ENCODE measurements around the gene CACNA1S. TPM values are rescaled to one million over a fixed set of nuclear protein-coding genes. Genes with fewer than 3 reads are reported as not detected.

The CACNA1S gene
- polyA plus RNA-seq, 1 experiment: not detected

DNA sequence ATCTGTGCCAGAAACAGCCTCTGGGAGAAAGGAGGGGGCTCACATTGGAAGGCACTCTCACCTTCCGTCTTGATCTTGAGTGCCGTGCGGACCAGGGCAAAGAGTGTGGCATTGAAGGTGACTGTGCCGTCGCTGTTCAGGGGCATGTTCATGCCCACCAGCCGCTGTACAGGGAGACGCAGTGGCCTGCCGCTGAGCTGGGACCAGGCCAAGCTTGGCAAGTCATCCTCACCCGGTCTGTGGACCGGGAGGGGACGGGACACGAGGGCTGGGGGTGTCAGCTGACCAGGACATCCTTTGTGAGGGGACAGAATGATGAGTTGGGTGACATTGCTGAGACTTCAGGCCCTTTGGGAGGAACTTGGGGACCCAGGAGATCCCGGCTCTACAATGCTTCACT is 63.7 kb downstream of the CACNA1S start:
- ChIA-PET POLR2A (no interaction called here), CTCF (interaction anchor here (1.2 to 1.7 kb wide), 2 partner anchors 30 to 77 kb away, joined by 4 to 7 read pairs; no protein-coding TSS in a partner anchor)
- peaks cover 7% of the 10 kb centered on the region for H3K27me3 ChIP-seq (ENCODE audit: control insufficient read depth, insufficient read depth, low read length)
- H3K4me3 ChIP-seq (ENCODE audit: low read depth, low read length): no peak overlapping the region
- H3K36me3 ChIP-seq (ENCODE audit: control insufficient read depth, insufficient read depth, low read length): no peaks in the 10 kb centered on the region
- TF ChIP-seq, protein P1, sequence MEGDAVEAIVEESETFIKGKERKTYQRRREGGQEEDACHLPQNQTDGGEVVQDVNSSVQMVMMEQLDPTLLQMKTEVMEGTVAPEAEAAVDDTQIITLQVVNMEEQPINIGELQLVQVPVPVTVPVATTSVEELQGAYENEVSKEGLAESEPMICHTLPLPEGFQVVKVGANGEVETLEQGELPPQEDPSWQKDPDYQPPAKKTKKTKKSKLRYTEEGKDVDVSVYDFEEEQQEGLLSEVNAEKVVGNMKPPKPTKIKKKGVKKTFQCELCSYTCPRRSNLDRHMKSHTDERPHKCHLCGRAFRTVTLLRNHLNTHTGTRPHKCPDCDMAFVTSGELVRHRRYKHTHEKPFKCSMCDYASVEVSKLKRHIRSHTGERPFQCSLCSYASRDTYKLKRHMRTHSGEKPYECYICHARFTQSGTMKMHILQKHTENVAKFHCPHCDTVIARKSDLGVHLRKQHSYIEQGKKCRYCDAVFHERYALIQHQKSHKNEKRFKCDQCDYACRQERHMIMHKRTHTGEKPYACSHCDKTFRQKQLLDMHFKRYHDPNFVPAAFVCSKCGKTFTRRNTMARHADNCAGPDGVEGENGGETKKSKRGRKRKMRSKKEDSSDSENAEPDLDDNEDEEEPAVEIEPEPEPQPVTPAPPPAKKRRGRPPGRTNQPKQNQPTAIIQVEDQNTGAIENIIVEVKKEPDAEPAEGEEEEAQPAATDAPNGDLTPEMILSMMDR (IDR thresholded peaks at IDR 0.05; ENCODE audit: insufficient read depth, low read depth, low read length): no peak
- DNase-seq (ENCODE audit: low read depth): no peak

DNA sequence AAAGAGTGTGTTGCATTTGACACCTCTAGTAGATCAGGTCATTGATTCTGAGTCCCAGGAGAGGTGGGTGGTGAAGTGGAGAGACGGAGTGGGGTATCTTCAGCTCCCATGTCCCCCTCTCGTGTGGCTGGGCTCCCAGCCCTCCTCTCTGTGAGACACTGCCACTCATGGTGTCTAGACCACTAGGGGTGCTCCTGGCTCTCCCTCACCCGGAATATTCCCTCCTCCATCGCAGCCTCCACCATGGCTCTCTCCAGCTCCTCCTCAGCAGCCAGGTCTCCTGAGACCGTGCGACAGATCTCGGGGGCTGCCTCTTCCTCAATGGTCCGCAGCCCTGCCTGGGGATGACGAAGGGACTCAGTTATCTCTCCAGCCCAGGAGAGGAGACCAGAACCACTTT is 68.1 kb downstream of the CACNA1S start:
- H3K27me3 ChIP-seq (ENCODE audit: control insufficient read depth, insufficient read depth, low read length): peaks cover 9% of the 10 kb centered on the region
- no peaks in the 10 kb centered on the region for H3K36me3 ChIP-seq (ENCODE audit: control insufficient read depth, insufficient read depth, low read length)
- DNase-seq (ENCODE audit: low read depth): no peak
- H3K4me3 ChIP-seq (ENCODE audit: low read depth, low read length): no peak overlapping the region
- TF ChIP-seq, protein P1 (IDR thresholded peaks at IDR 0.05; ENCODE audit: insufficient read depth, low read depth, low read length): no peak
- ChIA-PET POLR2A (no interaction called here), CTCF (interaction anchor here (0.6 to 1.7 kb wide), 6 partner anchors 8 to 428 kb away, joined by 3 to 4 read pairs (median 3); no protein-coding TSS in a partner anchor)

DNA sequence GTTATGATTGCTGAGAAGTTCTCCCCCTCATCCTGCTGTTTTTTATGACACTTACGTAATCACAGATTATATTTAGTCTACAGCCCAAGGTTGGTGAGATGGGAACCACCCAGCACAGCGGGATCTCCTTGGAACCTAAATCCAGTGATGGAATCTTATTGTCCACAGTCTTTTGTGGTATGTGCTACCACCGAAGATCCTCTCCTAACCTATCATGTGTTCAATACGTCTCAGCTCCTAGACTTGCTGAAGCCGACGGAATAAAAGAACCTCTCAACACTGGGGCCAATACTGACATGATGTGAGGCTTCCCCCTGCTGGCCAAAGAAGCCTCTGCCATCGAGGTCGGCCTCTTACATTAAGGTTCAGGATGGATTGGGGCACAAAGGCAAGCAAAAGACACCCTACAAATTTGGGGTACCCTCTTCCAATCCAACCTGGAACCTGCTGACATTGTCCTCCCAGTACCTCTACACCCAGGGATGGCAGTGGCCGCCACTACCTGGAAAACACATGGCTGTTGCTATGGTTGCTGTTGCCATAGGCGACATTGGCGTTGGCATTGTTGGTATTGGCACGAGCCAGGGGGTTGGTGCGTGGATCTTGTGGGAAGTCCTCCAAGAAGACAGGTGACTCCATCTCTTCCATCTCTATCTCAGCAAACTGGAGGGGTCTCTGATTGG is 69.3 kb downstream of the CACNA1S start:
- ChIA-PET POLR2A (no interaction called here), CTCF (interaction anchor here (0.7 to 6.4 kb wide), 15 partner anchors 8 to 492 kb away, joined by 3 to 65 read pairs (median 4); no protein-coding TSS in a partner anchor)
- no peaks in the 10 kb centered on the region for H3K36me3 ChIP-seq (ENCODE audit: control insufficient read depth, insufficient read depth, low read length)
- no peak overlapping the region for H3K4me3 ChIP-seq (ENCODE audit: low read depth, low read length)
- no peak for DNase-seq (ENCODE audit: low read depth)
- H3K27me3 ChIP-seq (ENCODE audit: control insufficient read depth, insufficient read depth, low read length): peaks cover 6% of the 10 kb centered on the region
- TF ChIP-seq, protein P1 (IDR thresholded peaks at IDR 0.05; ENCODE audit: insufficient read depth, low read depth, low read length): peak; percentile 86

DNA sequence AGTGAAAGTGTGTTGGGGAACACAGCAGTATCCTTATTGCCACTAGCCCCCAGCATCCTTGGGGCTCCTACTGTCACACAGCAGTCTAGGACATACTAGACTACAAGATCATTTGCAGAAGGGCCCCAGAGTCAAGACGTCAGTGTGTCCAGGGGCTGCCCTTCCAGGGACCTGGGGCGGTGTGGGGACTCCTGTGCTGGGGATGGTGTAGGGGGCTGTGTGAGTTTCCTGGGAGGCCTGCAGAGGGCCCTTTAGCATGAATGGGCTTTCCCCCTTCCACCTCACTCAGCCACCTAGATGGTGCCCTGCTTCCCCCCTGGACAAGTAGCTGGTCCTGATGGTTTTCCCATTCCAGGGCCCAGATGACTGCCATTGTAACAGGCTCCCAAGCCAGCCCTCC is 71.2 kb downstream of the CACNA1S start:
- Histone ChIP-seq H3K27me3 (ENCODE audit: control insufficient read depth, insufficient read depth, low read length) (peaks cover 4% of the 10 kb centered on the region), H3K4me3 (ENCODE audit: low read depth, low read length) (no peak overlapping the region), H3K36me3 (ENCODE audit: control insufficient read depth, insufficient read depth, low read length) (no peaks in the 10 kb centered on the region)
- POLR2A ChIA-PET: no interaction called here
- no peak for DNase-seq (ENCODE audit: low read depth)
- CTCF ChIA-PET: interaction anchor here (0.7 to 6.4 kb wide), 5 partner anchors 12 to 419 kb away, joined by 3 to 65 read pairs (median 12); no protein-coding TSS in a partner anchor
- TF ChIP-seq, protein P1 (IDR thresholded peaks at IDR 0.05; ENCODE audit: insufficient read depth, low read depth, low read length): no peak

DNA sequence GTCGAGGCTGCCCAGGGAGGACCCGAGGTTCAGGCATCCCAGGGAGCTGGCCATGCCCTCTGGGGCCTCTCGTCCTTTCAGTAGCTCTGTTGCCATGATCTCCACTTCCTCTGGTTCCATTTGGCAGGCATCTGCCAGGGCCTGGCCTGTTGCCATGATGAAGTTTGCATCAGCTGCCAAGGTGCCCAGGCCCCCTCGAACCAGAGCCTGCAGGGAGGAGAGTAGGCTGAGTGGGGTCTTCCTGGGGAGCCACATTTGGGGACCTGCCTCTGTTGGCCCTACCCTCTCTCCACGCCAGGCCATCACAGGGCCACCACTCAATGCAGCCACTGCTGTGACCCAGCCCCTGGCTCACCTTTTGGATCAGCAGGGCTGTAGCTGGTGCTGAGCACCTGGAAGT is 72.3 kb downstream of the CACNA1S start:
- H3K27me3 ChIP-seq (ENCODE audit: control insufficient read depth, insufficient read depth, low read length): peaks cover 4% of the 10 kb centered on the region
- TF ChIP-seq, protein P1 (IDR thresholded peaks at IDR 0.05; ENCODE audit: insufficient read depth, low read depth, low read length): no peak
- ChIA-PET CTCF (interaction anchor here (1.1 to 6.4 kb wide), 3 partner anchors 24 to 151 kb away, joined by 3 to 65 read pairs (median 4); partner anchors contain the start of gene IGFN1), POLR2A (no interaction called here)
- DNase-seq (ENCODE audit: low read depth): no peak
- no peaks in the 10 kb centered on the region for H3K36me3 ChIP-seq (ENCODE audit: control insufficient read depth, insufficient read depth, low read length)
- H3K4me3 ChIP-seq (ENCODE audit: low read depth, low read length): no peak overlapping the region

Measured in BJ (cell line).